ENCODE data around the gene CD8A.
"Not testable (repeated sequence)": the region's sequence is repeated elsewhere in the genome, so short reads cannot be mapped to it uniquely, and the experiment has no call there.

The CD8A gene

DNA sequence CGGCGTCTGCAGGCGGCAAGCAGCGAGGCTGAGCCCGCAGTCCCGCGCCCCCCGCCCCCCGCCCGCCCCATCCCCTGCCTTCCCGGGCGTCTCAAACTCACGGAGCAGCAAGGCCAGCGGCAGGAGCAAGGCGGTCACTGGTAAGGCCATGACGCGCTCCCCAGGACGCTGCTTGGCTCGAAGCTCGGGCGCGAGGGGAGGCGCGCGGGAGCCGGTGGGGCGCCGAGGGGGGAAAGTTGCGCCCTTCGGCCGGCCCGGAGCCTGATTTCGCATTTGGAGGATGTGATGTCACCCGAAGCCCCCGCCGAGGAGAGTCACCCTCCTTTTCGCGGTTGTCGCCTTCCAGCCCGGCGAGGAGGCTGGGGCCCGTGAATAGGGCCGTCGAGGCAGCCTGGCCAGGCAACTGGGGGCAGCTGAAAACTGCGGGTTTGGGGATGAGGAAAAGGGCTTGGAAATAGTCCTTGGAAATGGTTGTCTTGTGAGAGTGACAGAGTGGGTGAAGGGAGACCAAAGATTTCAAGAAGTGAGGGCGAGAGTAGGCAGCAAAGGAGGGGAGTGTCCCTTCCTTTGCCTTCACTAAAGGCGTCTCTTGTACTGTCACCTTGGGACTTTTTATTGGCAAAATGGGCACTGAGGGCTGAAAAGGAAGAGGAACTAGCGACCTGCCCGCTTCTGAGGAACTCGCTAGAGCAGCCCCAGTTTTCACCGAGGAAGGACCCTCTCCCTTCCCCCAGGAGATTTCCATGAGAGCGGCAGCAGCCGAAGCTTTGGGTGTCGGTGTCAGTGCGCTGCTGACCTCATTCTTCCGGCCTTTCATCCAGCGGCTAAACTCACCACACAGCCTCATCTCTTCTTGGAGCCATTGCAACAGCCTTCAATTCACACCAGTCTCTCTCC is at the start of gene CD8A:
Gene CD8A (minus strand): TSS at position 238 of the 897 bp plus-strand sequence. CDS start 88 bp downstream, at position 150.
- DNase-seq (ENCODE audit: low spot score) = no peak

DNA sequence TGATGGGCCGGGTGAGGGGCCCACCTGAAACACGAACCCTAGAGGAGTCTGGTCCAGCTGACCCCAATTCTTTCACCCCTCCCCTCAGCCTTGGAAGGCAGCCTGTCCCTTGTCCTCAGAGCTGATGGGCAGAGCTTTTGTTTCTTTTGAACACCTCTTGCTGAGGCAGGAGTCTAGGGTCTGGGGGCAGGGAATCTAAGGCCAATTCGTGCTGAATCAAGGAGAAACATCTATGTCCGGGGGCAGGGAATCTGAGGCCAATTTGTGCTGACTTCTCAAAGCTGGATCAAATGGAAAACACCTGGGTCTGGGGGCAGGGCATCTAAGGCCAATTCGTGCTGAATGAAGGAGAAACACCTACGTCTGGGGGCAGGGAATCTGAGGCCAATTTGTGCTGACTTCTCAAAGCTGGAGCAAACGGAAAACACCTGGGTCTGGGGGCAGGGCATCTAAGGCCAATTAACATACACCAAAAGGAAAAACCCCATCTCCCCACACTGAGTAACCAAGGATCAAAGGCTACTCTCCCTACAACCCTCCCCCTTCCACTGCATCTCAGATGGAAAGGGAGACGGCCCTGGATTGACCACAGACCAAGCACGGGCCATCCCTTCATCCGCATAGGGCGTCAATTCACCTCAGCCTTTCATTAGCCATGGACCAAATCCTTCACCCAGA is 49.3 kb upstream of the CD8A start:
- DNase-seq (ENCODE audit: low spot score) = not testable (repeated sequence)

DNA sequence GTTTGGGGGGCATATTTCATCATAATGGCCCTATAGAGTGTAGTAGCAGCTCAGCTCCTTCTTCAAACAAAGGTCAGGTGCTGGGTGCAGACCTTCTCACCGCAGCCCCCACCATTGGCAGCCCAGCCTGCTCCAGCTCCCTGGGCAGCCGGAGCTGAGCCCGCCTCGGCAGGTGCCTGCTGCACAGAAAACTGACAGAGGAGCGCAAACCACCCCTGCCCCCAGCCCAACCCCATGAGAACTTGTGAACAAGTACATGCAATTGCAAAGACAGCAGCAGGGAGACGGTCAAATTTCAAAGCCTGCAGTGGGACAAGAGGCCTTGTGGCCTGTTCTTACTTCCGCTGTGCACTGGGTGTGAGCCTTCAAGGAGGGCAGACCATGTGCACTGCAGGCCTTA is 48.7 kb upstream of the CD8A start:
- not testable (repeated sequence) for DNase-seq (ENCODE audit: low spot score)

DNA sequence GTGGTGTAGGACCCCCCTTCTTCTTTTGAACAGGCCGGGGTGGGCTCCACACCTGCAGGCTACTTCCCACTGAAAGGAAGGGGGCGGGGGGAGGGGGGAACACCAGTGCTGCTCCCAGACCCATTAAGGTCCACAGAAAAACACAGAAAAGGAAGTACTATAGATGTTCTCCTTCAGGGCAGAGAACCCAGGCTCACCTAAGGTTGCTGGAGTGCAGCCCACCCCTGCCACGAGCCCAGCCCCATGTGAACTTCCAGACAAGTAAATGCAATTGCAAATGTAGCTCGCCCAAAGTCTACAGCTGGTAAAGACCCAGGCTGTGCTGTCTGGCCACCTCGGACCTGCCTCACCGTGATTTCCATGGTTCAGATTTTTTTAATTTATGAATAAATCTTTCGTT is 47.0 kb upstream of the CD8A start:
- DNase-seq (ENCODE audit: low spot score) = not testable (repeated sequence)

DNA sequence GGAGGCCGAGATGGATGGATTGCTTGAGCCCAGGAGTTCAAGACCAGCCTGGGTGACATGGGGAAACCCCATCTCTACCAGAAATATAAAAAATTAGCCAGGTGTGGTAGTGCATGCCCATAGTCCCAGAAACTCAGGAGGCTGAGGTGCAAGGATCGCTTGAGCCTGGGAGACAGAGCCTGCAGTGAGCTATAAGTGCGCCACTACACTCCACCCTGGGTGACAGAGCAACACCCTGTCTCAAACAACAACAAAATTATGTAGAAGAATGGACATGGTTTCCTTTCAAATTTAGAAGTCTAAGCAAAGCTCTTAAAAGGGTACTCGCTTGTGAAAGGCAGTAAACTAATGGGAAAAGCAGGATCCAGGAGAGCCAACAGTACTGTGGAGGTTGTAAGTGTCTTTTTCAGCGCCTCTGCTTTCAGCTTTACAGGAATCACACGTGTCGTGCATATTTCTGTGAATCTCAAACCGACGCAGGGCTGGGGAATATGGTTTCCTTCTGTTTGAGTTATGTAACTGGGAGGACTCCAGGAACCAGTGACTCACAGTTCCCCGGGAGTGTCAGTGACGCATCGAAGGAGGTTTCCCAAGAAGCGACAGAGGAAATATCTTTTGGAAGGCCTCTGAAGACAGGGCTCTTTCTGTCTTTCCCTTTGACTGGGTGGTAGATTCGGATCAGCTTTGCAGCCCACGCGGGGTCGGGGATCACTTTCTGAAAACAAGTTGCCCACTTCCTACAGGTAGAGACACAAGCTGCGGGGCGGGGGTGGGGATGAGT is 46.4 kb upstream of the CD8A start:
- peak; percentile 64 for DNase-seq (ENCODE audit: low spot score)

DNA sequence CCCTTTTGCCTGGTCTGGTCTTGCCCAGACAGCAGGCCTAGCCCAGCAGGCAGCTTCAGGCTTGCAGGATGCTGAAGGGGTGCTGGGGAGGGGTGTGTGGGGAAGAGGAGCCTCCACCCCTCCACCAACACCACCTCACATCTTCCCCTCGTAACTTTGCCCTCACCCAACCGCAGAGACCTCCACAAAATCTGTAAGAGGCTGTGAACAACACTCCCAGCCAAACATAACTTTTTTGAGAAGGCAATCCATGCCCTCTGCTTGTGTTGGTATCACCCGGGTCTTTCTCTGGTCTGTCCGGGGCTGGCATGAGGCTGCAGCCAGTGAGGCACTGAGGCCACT is 44.8 kb upstream of the CD8A start:
- not testable (repeated sequence) for DNase-seq (ENCODE audit: low spot score)

DNA sequence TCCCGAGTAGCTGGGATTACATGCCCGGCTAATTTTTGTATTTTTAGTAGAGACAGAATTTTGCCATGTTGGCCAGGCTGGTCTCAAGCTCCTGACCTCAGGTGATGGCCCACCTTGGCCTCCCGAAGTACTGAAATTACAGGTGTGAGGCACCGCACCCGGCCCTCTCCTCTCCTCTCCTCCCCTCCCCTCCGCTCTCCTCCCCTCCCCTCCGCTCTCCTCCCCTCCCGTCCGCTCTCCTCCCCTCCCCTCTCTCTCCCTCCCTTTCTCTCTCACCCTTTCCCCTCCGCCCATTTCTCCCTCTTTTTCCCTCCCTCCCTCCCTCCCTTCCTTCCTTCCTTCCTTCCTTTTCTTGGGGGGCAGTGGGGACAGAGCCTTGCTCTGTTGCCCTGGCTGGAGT is 42.6 kb upstream of the CD8A start:
- no peak for DNase-seq (ENCODE audit: low spot score)

DNA sequence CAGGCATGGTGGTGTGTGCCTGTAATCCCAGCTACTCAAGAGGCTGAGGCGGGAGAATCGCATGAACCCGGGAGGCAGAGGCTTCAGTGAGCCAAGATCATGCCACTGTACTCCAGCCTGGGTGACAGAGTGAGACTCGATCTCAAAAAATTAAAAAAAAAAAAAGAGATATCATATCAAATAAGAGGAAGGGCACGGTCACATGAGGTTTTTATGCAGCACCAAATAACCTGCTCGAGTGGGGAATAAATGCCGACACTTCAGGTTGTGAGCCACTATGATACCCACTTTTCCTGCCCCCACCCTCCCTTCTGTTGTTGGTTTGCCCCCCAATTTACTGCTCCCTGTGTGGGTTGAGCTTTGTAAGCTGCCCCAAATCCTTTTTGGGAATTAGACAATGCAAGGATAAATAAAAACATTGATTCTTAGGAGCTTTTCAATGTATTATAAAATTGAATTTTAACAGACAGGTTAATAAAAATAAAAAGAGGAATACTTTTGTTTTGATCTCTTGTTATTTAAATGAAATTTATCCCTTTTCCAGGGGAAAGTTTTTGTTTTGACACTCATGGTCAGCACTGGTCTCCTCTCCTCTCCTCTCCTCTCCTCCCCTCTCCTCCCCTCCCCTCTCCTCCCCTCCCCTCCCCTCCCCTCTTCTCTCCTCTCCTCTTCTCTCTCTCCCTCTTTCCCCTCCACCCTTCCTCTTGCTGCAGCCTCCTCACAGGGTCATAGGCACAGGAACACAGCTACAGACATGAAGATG is 41.8 kb upstream of the CD8A start:
- no peak for DNase-seq (ENCODE audit: low spot score)

DNA sequence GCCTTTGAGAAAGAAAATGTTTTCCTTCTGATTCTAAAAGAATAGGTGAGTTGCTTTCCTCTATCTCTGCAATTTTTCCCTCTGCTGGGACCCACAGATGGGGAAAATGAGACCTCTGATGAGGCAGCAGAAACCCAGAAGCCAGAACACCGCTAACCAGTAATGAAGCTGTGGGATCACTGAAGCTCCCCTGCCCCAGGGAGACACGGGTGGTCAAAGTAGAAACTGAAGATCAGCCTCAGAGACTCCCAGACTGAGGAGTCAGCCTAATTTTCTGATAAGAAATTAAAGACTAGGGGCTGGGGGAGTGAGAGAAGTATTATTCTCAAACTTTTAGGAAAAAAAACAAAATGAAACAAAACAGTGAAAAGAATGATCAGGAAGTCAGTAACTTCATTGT is 40.8 kb upstream of the CD8A start:
- no peak for DNase-seq (ENCODE audit: low spot score)

DNA sequence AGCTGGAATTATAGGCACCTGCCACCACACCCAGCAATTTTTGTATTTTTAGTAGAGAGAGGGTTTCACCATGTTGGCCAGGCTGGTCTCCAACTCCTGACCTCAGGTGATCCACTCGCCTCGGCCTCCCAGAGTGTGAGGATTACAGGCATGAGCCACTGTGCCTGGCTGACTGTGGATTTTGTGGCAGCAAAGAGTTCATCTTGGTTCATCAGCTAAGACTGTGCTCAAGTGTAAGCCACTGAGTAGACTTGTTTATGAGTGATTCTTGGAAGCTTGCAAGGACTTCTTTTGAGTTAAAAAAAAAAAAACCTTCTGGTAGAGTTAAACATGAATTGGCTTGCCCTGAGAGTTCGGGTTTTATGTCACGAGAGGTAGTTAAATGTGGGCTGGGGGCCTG is 36.2 kb upstream of the CD8A start:
- DNase-seq (ENCODE audit: low spot score) = no peak

DNA sequence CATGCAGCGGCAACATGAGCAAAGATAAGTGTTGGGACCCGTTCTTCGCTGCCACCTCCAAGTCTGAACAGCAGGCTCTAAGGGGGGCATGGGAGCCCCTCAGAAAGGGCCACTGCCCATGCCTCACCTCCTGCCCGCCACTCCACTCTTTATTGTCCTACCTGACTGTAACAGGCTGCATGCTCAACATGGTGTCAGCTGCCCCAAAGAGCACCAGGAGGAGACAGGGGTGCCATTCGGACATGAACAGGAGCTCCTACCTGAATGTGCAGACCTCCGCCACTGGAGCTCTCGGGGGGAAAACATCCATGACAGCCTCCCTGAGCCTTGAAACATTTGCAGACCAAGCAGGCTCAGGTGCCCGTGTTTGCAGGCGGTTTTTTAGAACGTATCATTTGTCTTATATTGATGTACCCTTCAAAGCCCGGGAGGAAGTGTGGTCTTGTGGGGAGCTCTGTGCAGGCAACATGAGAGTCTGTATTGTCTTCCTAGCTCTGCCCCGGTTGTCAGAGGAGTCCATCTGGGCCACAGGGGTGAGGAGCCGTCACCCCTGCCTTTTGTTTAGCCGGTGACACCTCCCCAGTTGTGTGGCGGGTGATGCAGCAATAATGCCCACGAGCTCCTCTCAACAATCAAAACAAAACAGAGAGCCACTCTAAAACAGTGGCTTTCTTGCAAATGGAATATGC is 35.1 kb upstream of the CD8A start:
- DNase-seq (ENCODE audit: low spot score) = no peak

DNA sequence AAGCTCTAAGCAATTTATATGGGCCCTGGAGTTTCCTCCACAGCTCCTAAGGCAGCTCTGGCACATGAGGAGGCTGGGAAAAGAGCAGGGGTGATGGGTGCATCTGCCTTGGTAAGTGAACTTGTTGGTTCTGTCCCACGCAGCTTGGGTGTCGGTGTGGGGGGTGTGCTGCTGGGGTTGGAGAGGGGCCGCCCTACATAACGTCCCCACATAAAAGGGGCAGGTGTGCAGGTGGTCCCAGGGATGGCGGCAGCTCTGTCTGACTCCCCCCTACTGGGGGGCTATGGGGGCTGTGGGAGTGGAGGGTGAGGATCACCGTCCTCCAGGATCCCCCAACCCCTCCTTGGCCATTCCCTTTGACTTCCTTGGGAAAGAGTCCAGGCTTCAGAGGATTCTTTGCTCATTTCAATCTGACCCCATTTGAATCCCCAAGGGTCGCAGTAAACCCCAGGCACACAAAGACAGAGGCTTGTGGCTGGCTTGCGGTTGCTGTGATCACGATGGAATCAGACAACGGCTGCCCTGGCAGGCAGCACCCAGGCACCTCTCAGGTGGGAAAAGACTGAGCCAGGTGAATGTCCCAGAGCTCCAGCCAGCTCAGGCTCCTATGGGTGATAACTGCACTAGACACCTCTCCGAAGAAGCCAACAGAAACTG is 34.5 kb upstream of the CD8A start:
- DNase-seq (ENCODE audit: low spot score) = no peak

DNA sequence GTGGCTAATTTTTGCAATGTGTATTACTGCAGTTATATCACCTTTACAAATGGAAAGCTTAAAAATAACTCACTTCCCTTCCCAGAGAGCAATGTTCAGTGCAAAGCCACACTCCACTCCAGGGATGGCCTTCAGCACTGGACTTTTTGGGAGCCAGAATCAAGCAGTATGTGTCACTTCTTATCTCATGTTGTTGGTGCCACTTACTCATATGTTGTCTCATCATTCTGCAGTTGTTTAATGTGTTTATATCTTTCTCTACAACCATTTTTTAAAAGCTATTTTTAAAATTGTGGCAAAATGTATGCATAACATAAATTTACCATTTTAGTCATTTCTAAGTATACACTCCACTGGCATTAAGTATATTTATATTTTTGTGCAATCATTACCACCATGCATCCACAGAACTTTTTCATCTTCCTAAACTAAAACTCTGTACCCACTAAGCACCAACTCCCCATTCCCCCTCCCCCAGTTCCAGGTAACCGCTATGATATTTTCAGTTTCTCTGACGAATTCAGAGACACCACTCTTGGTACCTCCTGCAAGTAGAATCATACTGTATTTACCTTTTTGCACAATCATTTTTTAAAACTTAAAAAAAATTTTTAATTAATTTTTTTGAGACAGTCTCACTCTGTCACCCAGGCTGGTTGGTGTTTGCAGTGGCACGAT is 32.1 kb upstream of the CD8A start:
- DNase-seq (ENCODE audit: low spot score) = no peak

DNA sequence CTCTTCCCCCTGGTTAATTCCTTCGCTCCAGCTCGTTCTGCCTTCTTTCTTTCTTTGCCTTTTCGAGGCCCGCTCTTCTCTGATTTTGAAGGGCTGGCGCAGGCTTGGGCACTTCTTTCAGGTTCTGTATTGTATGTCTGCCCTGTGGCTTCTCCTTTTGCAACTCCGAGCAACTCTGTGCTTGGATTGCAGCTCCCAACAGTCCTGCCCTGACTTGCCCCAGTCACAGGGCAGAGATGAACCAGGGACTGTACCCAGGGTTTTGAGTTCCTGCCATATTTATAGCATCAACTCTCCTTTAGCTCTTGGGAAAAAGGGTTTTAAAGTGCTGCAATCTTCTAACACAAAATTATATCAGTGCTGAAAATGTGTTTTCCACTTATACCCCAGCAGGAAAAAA is 31.1 kb upstream of the CD8A start:
- no peak for DNase-seq (ENCODE audit: low spot score)

DNA sequence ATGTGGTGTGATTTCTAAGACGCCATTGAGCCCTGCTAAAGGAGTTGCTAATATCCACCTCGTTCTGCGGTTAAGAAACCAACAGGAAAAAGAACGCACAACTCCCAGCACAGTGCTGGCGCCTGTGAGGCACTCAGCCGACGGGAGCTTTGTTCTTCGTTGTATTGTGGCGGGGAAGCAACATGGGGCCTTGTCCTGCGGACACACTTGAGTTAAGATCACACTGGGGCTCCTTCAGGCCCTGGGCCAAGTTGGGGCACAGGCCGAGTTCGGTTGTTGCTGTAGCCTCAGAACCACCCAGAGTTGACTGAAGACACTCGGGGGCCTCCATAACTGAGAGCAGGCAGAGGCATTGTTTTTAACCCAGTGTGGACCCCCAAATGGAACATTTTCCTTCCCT is 30.6 kb upstream of the CD8A start:
- no peak for DNase-seq (ENCODE audit: low spot score)

DNA sequence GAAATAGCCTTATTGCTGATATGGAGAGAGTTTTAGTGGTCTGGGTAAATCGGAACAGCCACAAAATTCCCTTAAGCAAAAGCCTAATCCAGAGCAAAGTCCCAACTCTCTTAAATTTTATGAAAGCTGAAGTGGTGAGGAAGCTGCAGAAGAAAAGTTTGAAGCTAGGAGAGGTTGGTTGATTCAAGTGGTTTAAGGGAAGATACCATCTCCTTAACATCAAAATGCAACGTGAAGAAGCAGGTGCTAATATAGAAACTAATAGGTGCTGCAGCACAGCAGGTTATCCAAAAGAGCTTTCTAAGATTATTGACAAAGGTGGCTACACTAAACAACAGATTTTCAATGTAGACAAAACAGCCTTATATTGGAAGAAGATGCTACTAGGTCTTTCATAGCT is 28.2 kb upstream of the CD8A start:
- DNase-seq (ENCODE audit: low spot score) = no peak

DNA sequence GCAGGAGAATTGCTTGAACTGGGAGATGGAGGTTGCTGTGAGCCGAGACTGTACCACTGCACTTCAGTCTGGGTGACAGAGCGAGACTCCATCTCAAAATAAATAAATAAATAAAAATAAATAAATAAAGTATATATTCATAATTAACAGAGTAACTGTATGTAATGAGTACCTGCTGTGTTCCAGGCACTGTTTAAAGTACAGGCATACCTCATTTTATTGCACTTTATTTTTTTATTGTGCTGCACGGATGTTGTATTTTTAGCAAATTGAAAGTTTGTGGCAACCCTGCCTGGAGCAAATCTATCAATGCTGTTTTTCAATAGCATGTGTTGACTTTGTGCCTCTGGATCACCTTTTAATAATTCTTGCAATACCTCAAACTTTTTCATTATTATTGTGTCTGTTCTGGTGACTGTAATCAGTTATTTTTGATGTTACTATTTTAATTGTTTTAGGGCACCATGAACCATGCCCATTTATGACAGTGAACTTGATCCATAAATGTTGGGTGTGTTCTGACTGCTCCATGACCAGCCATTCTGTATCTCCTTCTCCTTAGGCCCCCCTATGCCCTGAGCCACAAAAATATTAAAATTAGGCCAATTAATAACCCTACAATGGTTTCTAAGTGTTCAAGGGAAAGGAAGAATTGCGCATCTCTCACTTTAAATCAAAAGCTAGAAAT is 27.5 kb upstream of the CD8A start:
- no peak for DNase-seq (ENCODE audit: low spot score)

DNA sequence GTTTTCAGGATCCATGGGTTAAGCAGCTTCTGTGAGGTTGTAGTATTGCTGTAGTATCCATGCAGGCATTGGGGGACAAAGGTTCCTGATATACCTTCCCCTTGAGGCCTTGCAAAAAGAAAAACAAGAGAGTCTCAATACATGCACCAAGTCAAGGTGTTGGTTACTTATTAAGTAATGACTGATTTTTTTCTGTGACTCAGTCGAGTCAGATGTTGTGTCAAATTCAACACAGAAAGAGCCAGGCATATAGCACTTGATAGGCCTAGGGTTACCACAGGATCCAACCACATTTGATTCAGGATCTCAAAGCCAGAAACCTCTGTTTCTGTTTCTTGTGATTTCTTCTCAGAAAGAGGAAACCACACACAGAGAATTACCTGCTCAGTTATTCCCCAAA is 24.9 kb upstream of the CD8A start:
- DNase-seq (ENCODE audit: low spot score) = no peak

DNA sequence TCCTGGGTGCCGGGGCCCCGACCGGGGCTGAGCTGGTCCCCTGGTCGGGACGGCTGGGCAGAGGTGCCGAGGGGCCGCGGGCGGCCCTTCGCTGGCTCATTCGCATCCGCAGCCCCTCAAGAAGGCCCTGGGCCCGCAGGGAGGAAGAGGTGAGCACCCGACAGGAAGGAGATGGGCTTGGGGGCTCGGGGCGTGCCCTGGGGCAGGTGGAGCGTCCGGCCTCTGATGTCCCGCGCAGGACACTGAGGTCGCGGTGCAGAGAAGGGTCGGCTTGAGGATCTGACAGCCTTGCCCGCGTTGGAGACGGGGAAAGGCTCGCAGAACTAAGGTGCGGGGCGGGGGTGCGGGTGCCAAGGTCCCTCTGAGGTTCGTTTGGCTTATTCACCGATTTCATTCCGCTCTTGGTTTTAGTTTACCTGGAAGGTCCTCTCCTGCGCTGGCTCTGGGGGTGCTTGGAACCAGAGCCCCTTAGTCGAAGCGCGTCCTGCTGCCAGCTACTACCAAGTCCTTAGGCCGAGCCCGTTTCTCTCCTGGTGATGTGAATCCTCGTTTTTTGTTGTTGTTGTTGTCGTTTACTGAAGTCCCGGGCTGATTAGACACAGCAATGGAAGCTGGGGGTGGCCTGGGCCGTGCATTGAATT is 18.9 kb upstream of the CD8A start:
- DNase-seq (ENCODE audit: low spot score) = no peak

All from putamen (tissue), 1 donor.